ENCODE data around the gene BTBD3. TPM values are rescaled to one million over a fixed set of nuclear protein-coding genes. Genes with fewer than 3 reads are reported as not detected.

BTBD3 gene
- total RNA-seq, 1 donor from 2014 or later = 12.9 TPM

DNA sequence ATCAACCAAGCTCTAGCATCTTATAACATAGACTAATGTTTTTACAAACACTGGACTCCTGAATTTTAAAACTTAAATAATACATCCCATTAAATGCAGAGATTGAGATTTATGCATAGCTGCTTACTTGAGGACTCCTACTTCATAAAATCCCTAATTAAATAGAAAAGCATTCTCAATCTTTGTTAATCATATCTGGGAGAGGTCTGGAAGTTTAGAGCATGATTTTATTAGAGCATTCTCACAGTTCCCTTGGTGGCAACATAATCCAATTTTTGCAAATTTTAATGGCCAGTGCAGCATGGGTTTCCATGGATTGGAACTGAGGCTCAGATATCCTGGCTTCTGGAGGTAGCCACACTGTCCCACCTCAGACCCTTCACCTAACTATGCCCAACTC is 19.5 kb downstream of the BTBD3 start:
- Histone ChIP-seq H3K9me3 (no peaks in the 10 kb centered on the region), H3K4me1 (no peaks in the 10 kb centered on the region), H3K27me3 (no peaks in the 10 kb centered on the region), H3K27ac (no peak overlapping the region), H3K4me3 (no peak overlapping the region), H3K36me3 (no peaks in the 10 kb centered on the region)
- TF ChIP-seq, protein P1, sequence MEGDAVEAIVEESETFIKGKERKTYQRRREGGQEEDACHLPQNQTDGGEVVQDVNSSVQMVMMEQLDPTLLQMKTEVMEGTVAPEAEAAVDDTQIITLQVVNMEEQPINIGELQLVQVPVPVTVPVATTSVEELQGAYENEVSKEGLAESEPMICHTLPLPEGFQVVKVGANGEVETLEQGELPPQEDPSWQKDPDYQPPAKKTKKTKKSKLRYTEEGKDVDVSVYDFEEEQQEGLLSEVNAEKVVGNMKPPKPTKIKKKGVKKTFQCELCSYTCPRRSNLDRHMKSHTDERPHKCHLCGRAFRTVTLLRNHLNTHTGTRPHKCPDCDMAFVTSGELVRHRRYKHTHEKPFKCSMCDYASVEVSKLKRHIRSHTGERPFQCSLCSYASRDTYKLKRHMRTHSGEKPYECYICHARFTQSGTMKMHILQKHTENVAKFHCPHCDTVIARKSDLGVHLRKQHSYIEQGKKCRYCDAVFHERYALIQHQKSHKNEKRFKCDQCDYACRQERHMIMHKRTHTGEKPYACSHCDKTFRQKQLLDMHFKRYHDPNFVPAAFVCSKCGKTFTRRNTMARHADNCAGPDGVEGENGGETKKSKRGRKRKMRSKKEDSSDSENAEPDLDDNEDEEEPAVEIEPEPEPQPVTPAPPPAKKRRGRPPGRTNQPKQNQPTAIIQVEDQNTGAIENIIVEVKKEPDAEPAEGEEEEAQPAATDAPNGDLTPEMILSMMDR (IDR thresholded peaks at IDR 0.05) = no peak
- DNase-seq (ENCODE audit: low spot score in 2 of 2) = no peak
- intact Hi-C loops (cut with DNase I) = no loop called here

DNA sequence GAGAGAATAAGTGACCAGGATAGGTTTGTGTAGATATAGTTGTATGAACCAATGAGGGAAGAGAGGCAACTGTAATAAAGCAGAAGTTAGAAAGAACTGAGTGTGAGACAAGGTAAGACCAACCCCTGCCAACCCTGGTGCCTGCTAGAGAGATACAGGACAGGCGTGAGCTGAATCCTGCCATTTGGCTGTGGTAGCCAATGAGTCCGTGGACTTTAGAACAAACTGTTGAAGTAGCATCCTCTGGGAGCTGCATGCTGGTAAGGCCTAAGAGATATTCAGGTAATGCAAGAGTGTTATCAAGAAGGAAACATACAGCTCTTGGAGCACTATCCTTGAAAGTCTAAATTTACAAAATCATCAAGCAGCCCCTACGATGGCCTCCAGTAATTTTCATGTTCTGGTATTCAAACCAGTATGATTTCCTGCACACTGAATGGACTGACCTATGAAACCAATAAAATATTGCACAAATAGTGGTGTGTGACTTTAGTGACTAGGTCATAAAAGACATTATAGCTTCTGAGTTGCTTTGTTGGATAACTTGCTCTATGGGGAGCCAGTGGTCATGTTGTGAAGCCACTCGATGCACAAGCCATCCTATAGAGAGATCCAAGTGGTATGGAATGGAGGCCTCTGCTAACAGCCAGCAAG is 24.0 kb downstream of the BTBD3 start:
- Histone ChIP-seq H3K9me3 (no peaks in the 10 kb centered on the region), H3K4me3 (no peak overlapping the region), H3K27ac (no peak overlapping the region), H3K27me3 (no peaks in the 10 kb centered on the region), H3K4me1 (no peaks in the 10 kb centered on the region), H3K36me3 (no peaks in the 10 kb centered on the region)
- no peak for DNase-seq (ENCODE audit: low spot score in 2 of 2)
- intact Hi-C loops (cut with DNase I) = no loop called here
- TF ChIP-seq, protein P1 (IDR thresholded peaks at IDR 0.05) = no peak

DNA sequence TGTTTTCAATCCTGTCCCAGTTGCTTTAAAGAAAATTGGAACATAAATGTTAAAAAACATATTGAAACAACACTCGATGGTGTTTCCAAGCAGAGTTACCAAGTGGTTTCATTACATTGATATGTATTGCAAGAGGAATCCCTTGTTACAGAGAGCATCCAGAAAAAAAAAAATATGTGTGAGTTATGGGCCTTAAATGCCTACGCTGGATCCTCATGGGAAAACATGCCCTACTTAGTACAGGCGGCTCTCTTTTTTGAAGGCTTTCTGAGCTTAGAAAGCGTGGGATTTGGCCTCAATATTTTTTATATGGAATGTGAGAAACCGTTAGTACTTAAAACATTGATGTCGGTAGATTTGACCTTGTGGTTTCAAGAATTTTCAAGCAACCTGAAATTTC is 26.1 kb downstream of the BTBD3 start:
- H3K4me1 ChIP-seq = no peaks in the 10 kb centered on the region
- no peak overlapping the region for H3K27ac ChIP-seq
- H3K9me3 ChIP-seq = no peaks in the 10 kb centered on the region
- intact Hi-C loops (cut with DNase I) = no loop called here
- DNase-seq (ENCODE audit: low spot score in 2 of 2) = no peak
- H3K27me3 ChIP-seq = no peaks in the 10 kb centered on the region
- TF ChIP-seq, protein P1 (IDR thresholded peaks at IDR 0.05) = no peak
- no peaks in the 10 kb centered on the region for H3K36me3 ChIP-seq
- no peak overlapping the region for H3K4me3 ChIP-seq

DNA sequence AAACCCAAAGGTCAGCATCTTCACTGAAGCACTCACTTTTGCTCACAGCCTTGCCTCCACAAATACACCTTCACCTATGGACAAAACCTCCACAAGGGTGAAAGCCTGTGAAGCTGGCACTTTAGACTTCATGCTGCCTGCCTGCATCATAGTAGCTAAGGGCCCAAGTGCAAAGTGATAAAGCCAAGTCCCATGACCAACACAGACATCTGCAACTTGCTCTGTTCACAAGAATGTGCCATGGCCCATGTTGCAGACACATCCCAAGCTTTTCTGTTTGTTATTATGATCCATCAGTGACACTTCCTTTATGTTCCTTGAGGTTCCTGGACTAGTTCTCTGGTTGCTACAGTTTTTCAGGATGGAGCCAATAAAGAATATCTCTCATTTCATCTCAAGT is 31.1 kb downstream of the BTBD3 start:
- no peaks in the 10 kb centered on the region for H3K4me1 ChIP-seq
- DNase-seq (ENCODE audit: low spot score in 2 of 2) = no peak
- intact Hi-C loops (cut with DNase I) = no loop called here
- H3K27ac ChIP-seq = no peak overlapping the region
- H3K27me3 ChIP-seq = no peaks in the 10 kb centered on the region
- TF ChIP-seq, protein P1 (IDR thresholded peaks at IDR 0.05) = no peak
- H3K36me3 ChIP-seq = no peaks in the 10 kb centered on the region
- no peak overlapping the region for H3K4me3 ChIP-seq
- no peaks in the 10 kb centered on the region for H3K9me3 ChIP-seq

DNA sequence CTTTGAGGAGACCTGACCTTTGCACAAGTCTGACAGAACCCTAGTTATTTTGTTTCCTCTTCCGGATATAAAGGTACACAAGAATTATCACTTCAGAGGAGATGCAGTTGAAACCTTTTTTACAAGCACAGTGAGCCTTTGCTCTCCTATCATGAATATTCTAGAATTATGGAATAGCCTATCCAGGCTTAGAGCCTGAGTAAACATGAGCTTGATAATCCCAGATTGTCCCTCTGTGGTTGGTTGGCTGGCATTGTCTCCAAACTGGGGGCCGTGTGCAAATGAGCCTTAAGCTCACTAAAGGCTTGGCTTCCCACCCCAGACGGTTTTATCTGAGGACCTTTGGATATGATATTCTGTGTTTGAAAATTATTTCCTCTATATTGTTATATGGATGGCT is 32.0 kb downstream of the BTBD3 start:
- Histone ChIP-seq H3K27me3 (no peaks in the 10 kb centered on the region), H3K27ac (no peak overlapping the region), H3K4me1 (no peaks in the 10 kb centered on the region), H3K9me3 (no peaks in the 10 kb centered on the region), H3K36me3 (no peaks in the 10 kb centered on the region), H3K4me3 (no peak overlapping the region)
- intact Hi-C loops (cut with DNase I) = no loop called here
- no peak for DNase-seq (ENCODE audit: low spot score in 2 of 2)
- TF ChIP-seq, protein P1 (IDR thresholded peaks at IDR 0.05) = no peak

DNA sequence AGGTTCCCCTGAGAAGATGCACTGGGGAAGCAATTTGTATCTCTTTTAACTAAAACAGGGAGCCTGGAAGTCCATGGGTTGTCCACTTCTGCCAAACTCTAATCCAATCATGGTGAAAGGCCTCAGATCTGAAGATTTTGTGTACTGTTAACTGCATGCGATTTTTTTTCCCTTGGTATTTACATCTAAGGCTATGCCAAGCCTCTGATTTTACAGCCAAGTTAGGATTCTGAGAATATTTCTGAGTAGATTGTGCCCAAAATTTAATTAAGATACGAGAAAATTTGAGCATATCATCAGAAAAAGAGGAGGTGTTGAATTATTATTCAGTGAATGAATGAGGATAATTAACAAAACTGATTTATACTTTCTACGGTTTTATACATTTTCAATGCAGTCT is 34.0 kb downstream of the BTBD3 start:
- H3K36me3 ChIP-seq = no peaks in the 10 kb centered on the region
- no peak overlapping the region for H3K4me3 ChIP-seq
- DNase-seq (ENCODE audit: low spot score in 2 of 2) = no peak
- TF ChIP-seq, protein P1 (IDR thresholded peaks at IDR 0.05) = no peak
- H3K27ac ChIP-seq = no peak overlapping the region
- H3K9me3 ChIP-seq = no peaks in the 10 kb centered on the region
- no peaks in the 10 kb centered on the region for H3K4me1 ChIP-seq
- intact Hi-C loops (cut with DNase I) = no loop called here
- no peaks in the 10 kb centered on the region for H3K27me3 ChIP-seq

Data from ascending aorta (tissue), 2 donors.